ENCODE results near the gene DENND2A. TPM values are rescaled to one million over a fixed set of nuclear protein-coding genes. Genes with fewer than 3 reads are reported as not detected.
"Not testable (repeated sequence)": the region's sequence is repeated elsewhere in the genome, so short reads cannot be mapped to it uniquely, and the experiment has no call there.

Gene DENND2A
- total RNA-seq, 1 experiment from 2014 or later = 7.3 TPM

GRCh38 chr7:140557069-140557468 lies 83.5 kb downstream of the DENND2A start:
- Histone ChIP-seq H2BK15ac (ENCODE audit: low read depth, low read length) (no peak overlapping the region), H4K8ac (replicated peaks; ENCODE audit: insufficient read length, low read depth, low read length) (no peak overlapping the region), H3K27me3 (ENCODE audit: insufficient read depth, low read length) (no peaks in the 10 kb centered on the region), H3K56ac (ENCODE audit: insufficient read length, low read depth, low read length) (no peak overlapping the region), H3K23ac (ENCODE audit: insufficient read length, low read depth, low read length) (no peak overlapping the region), H2BK12ac (ENCODE audit: insufficient read length, low read depth, low read length) (no peak overlapping the region), H3K79me1 (ENCODE audit: insufficient read depth, low read depth, low read length, poor library complexity, severe bottlenecking) (no peaks in the 10 kb centered on the region), H2AK5ac (ENCODE audit: insufficient read length, low read length) (no peak overlapping the region), H4K20me1 (ENCODE audit: control insufficient read depth, insufficient read depth, insufficient read length) (no peaks in the 10 kb centered on the region), H3K9ac (ENCODE audit: extremely low read depth, insufficient read length, low read length) (no peak overlapping the region), H3K4me1 (ENCODE audit: insufficient read depth, low read length) (no peaks in the 10 kb centered on the region; the same call in 1 of the 2 replicates), H2BK120ac (ENCODE audit: low read depth, low read length, poor library complexity, severe bottlenecking) (no peak overlapping the region), H3K79me2 (ENCODE audit: insufficient read depth, low read length) (no peaks in the 10 kb centered on the region), H3K27ac (ENCODE audit: insufficient read length, low read depth, low read length) (no peak overlapping the region), H2BK20ac (ENCODE audit: low read depth, low read length, poor library complexity, severe bottlenecking) (no peak overlapping the region), H3K4me2 (ENCODE audit: insufficient read depth, insufficient read length, low read length) (no peak overlapping the region), H3K9me3 (ENCODE audit: control insufficient read depth, low read depth, low read length) (no peaks in the 10 kb centered on the region), H3K23me2 (ENCODE audit: insufficient read length, low read depth, low read length, poor library complexity, severe bottlenecking) (no peaks in the 10 kb centered on the region), H4K5ac (ENCODE audit: insufficient read length, low read depth, low read length) (no peak overlapping the region), H3K4ac (ENCODE audit: low read depth, low read length) (no peak overlapping the region), H3K14ac (ENCODE audit: insufficient read depth, low read length) (no peak overlapping the region), H2AFZ (ENCODE audit: low read length) (no peak overlapping the region), H3T11ph (ENCODE audit: low read length) (no peak overlapping the region), H3K18ac (ENCODE audit: insufficient read length, low read depth, low read length) (no peak overlapping the region), H2BK5ac (ENCODE audit: insufficient read length, low read length) (no peak overlapping the region), H4K91ac (ENCODE audit: insufficient read length, low read depth, low read length) (no peak overlapping the region)
- no peak overlapping the region for H3K27ac Mint-ChIP-seq
- H3K4me3 Mint-ChIP-seq = no peak overlapping the region
- no peaks in the 10 kb centered on the region for H3K9me3 Mint-ChIP-seq
- no peak for DNase-seq
- no peaks in the 10 kb centered on the region for H3K27me3 Mint-ChIP-seq (ENCODE audit: low read depth)
- H3K4me1 Mint-ChIP-seq = peaks cover 14 to 16% of the 10 kb centered on the region in 2 experiments
- no peak for TF ChIP-seq CTCF (conservative IDR thresholded peaks at IDR 0.05)
- peaks cover 4 to 9% (median 5%) of the 10 kb centered on the region in 3 experiments; a peak in 5 of 7 replicates for H3K36me3 Mint-ChIP-seq (ENCODE audit: insufficient read depth in 1 of 3, low read depth in 3 of 3)
- no CpG with 5 or more reads among the region's 6 CpGs for WGBS (ENCODE audit: extremely low coverage, insufficient read length, low lambda C conversion rate)

- H3K56ac ChIP-seq (ENCODE audit: insufficient read length, low read depth, low read length); H3K36me3 Mint-ChIP-seq (ENCODE audit: insufficient read depth in 1 of 3, low read depth in 3 of 3); H3K27me3 ChIP-seq (ENCODE audit: insufficient read depth, low read length); H3K9me3 Mint-ChIP-seq; H3K79me2 ChIP-seq (ENCODE audit: insufficient read depth, low read length); H3K4ac ChIP-seq (ENCODE audit: low read depth, low read length); H4K5ac ChIP-seq (ENCODE audit: insufficient read length, low read depth, low read length); H3K9me3 ChIP-seq (ENCODE audit: control insufficient read depth, low read depth, low read length); H3K27ac ChIP-seq (ENCODE audit: insufficient read length, low read depth, low read length); H2BK120ac ChIP-seq (ENCODE audit: low read depth, low read length, poor library complexity, severe bottlenecking); H3K18ac ChIP-seq (ENCODE audit: insufficient read length, low read depth, low read length); H2AFZ ChIP-seq (ENCODE audit: low read length); H2BK20ac ChIP-seq (ENCODE audit: low read depth, low read length, poor library complexity, severe bottlenecking); H3T11ph ChIP-seq (ENCODE audit: low read length); H4K91ac ChIP-seq (ENCODE audit: insufficient read length, low read depth, low read length); H3K9ac ChIP-seq (ENCODE audit: extremely low read depth, insufficient read length, low read length); H3K4me2 ChIP-seq (ENCODE audit: insufficient read depth, insufficient read length, low read length); H2BK12ac ChIP-seq (ENCODE audit: insufficient read length, low read depth, low read length); DNase-seq; H3K79me1 ChIP-seq (ENCODE audit: insufficient read depth, low read depth, low read length, poor library complexity, severe bottlenecking); H3K4me3 Mint-ChIP-seq; H3K14ac ChIP-seq (ENCODE audit: insufficient read depth, low read length); H4K20me1 ChIP-seq (ENCODE audit: control insufficient read depth, insufficient read depth, insufficient read length); H2BK5ac ChIP-seq (ENCODE audit: insufficient read length, low read length); H3K23me2 ChIP-seq (ENCODE audit: insufficient read length, low read depth, low read length, poor library complexity, severe bottlenecking); H2AK5ac ChIP-seq (ENCODE audit: insufficient read length, low read length); H4K8ac ChIP-seq (replicated peaks; ENCODE audit: insufficient read length, low read depth, low read length); H2BK15ac ChIP-seq (ENCODE audit: low read depth, low read length); H3K4me1 ChIP-seq (ENCODE audit: insufficient read depth, low read length); H3K23ac ChIP-seq (ENCODE audit: insufficient read length, low read depth, low read length); H3K27me3 Mint-ChIP-seq (ENCODE audit: low read depth): not testable (repeated sequence)
- no CpG with 5 or more reads among the region's 10 CpGs for WGBS (ENCODE audit: extremely low coverage, insufficient read length, low lambda C conversion rate)
- peaks cover 12 to 21% of the 10 kb centered on the region in 2 experiments for H3K4me1 Mint-ChIP-seq
- peak overlapping the region in 2 of 3 experiments; percentile 49 to 85; a peak in 4 of 7 replicates for H3K27ac Mint-ChIP-seq
Measured at GRCh38 chr7:140553236-140553635, 87.4 kb downstream of the DENND2A start.
